K562 (cell line): ENCODE results near the gene ZNF597. TPM values are rescaled to one million over a fixed set of nuclear protein-coding genes. Genes with fewer than 3 reads are reported as not detected.

ENCODE experiments used
- BRD9 ChIP-seq: fragments of 450-650 bp; IDR thresholded peaks from 2 replicates; pipeline ENCODE4 v1.6.1; 2018; ENCODE audit warnings: low read depth; ENCODE audit not compliant: partially characterized antibody
- ESRRA ChIP-seq: fragments of 450-650 bp; IDR thresholded peaks from 2 replicates; pipeline ENCODE4 v1.6.1; 2014; ENCODE audit warnings: low read depth, mild to moderate bottlenecking, moderate library complexity, borderline replicate concordance
- FOXJ2 ChIP-seq: fragments of 200-800 bp; sonication (Bioruptor generic); IDR thresholded peaks from 2 replicates; pipeline ENCODE4 v1.6.1; 2016; ENCODE audit warnings: missing genetic modification characterization, missing compliant biosample characterization
- HNRNPUL1 ChIP-seq: fragments of 200-400 bp; formaldehyde crosslinking; IDR thresholded peaks from 2 replicates; pipeline ENCODE4 v1.6.1; 2017; ENCODE audit warnings: low read length
- NR1H2 ChIP-seq: sonication (generic); formaldehyde crosslinking; IDR thresholded peaks from 2 replicates; pipeline ENCODE4 v1.4.0; 2020; ENCODE audit warnings: mild to moderate bottlenecking, missing genetic modification reagents
- SREBF2 ChIP-seq: sonication (generic); formaldehyde crosslinking; IDR thresholded peaks from 2 replicates; pipeline ENCODE4 v1.4.0; 2020; ENCODE audit warnings: mild to moderate bottlenecking, missing genetic modification reagents
- ZNF134 ChIP-seq: fragments of 250-450 bp; sonication (Bioruptor Pico); conservative IDR thresholded peaks from 2 replicates; pipeline ENCODE4 v1.4.0; 2020
- ZNF79 ChIP-seq: fragments of 250-450 bp; sonication (Bioruptor Pico); IDR thresholded peaks from 2 replicates; pipeline ENCODE4 v1.4.0; 2020; ENCODE audit warnings: low read depth, mild to moderate bottlenecking, moderate library complexity
- polyA plus RNA-seq, 8 experiments: library from polyadenylated mRNA; depleted of rRNA in 4 of 8; stranded (reverse) in 5 of 8; unstranded in 3 of 8; fragments of >200 nt; fragmentation: Nextera tagmentation in 2 of 8; fragmentation: Illumina TruSeq in 1 of 8; extraction: Ambion mirVana in 2 of 8; extraction: Trizol in 1 of 8; gene quantifications; 2 replicates each; pipeline versions ENCODE4 v1.2.1 to v1.2.3, GENCODE V29; 2011 to 2014; ENCODE audit warnings: inconsistent platforms in 1 of 8, missing spikeins in 1 of 8
- total RNA-seq, 7 experiments: library from RNA; depleted of rRNA in 6 of 7; stranded (reverse); fragments of >200 nt in 6 of 7; fragmentation: Illumina TruSeq in 2 of 7; extraction: Trizol in 2 of 7; gene quantifications; 2 replicates each; pipeline versions ENCODE4 v1.2.1 to v1.2.3, GENCODE V29; 2011 to 2021; ENCODE audit warnings: low replicate concordance in 1 of 7
- TF ChIP-seq, protein P1 (sequence below): IDR thresholded peaks from 2 replicates; pipeline ENCODE4 v1.6.1; 2014; ENCODE audit warnings: antibody characterized with exemption
- TF ChIP-seq, protein P2 (sequence below): fragments of 250-450 bp; sonication (Bioruptor Pico); IDR thresholded peaks from 2 replicates; pipeline ENCODE4 v1.8.0; 2022; ENCODE audit warnings: inconsistent platforms, mild to moderate bottlenecking, moderate library complexity, borderline replicate concordance
- TF ChIP-seq, protein P3 (sequence below): fragments of 250-450 bp; sonication (Bioruptor Pico); IDR thresholded peaks from 2 replicates; pipeline ENCODE4 v1.5.0; 2021; ENCODE audit warnings: mild to moderate bottlenecking, moderate library complexity
- TF ChIP-seq, protein P4 (sequence below): sonication (generic); formaldehyde crosslinking; IDR thresholded peaks from 2 replicates; pipeline ENCODE4 v1.8.1; 2023; ENCODE audit warnings: mild to moderate bottlenecking, missing genetic modification reagents
- TF ChIP-seq, protein P5 (sequence below): sonication (generic); formaldehyde crosslinking; IDR thresholded peaks from 2 replicates; pipeline ENCODE4 v1.9.0; 2022; ENCODE audit warnings: mild to moderate bottlenecking, missing genetic modification reagents
- TF ChIP-seq, protein P6 (sequence below): fragments of 450-650 bp; formaldehyde crosslinking; IDR thresholded peaks from 2 replicates; pipeline ENCODE4 v1.4.0; 2022; ENCODE audit warnings: mild to moderate bottlenecking, moderate library complexity
- TF ChIP-seq, protein P7 (sequence below): sonication (generic); formaldehyde crosslinking; IDR thresholded peaks from 2 replicates; pipeline ENCODE4 v1.8.1; 2023; ENCODE audit warnings: mild to moderate bottlenecking, missing genetic modification reagents, moderate library complexity

Gene ZNF597
- total and polyA plus RNA-seq, 9 of the 15 experiments (the other 6 are each of a cell fraction or from before 2014, with no cell fraction given) = 0.14 to 0.68 (median 0.42) TPM

DNA sequence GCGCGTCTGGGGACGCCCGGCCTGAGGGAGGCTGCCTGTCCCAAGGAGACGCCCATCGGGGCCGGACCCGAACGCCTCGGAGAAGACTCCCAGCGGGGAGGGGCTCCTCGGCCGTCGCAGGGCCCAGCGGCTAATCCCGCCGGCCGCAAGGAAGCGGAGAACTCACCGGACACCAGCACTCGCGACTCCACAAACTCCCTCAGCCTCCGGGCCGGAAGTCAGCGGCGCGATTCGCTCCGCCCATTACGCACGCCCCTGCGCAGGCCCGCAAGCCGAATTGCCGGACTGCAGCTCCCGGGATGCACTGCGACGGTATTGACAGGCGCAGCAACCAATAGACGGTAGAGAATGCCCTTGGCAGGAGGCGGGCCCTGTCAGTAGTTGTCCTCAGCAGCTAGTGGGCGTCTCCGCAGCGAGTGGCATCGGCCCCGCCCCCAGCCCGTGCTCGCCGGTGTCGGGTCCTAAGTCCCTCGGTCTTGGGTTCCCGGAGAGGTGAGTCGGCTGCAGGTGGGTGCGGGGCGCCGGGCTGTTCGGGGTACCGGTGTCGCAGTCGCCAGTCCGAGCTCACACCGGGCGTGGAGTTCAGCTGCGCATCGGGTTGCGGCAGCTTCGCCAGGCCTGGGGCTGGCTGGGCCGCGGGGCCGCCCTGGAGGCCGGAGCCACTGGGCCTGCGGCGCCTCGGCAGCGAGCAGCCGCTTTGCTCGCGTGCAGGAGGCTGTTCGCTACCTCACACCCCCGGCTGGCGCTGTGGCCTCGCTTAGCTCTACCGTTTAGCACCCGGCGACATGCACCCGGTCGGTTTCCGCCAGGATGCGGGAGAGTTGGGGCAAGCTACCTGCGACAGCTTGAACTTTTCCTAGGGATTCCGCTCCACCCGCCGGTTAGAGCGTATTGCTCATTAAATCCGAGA, 42.3 kb downstream of the ZNF597 start, which contains the start of the genes ZNF174 and ZSCAN32 (continued):
- TF ChIP-seq, protein P1, sequence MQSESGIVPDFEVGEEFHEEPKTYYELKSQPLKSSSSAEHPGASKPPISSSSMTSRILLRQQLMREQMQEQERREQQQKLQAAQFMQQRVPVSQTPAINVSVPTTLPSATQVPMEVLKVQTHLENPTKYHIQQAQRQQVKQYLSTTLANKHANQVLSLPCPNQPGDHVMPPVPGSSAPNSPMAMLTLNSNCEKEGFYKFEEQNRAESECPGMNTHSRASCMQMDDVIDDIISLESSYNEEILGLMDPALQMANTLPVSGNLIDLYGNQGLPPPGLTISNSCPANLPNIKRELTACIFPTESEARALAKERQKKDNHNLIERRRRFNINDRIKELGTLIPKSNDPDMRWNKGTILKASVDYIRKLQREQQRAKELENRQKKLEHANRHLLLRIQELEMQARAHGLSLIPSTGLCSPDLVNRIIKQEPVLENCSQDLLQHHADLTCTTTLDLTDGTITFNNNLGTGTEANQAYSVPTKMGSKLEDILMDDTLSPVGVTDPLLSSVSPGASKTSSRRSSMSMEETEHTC = no peak
- TF ChIP-seq BRD9 = no peak
- TF ChIP-seq HNRNPUL1 = no peak
- no peak for TF ChIP-seq SREBF2 (CRISPR knock-in tag)
- TF ChIP-seq, protein P2, sequence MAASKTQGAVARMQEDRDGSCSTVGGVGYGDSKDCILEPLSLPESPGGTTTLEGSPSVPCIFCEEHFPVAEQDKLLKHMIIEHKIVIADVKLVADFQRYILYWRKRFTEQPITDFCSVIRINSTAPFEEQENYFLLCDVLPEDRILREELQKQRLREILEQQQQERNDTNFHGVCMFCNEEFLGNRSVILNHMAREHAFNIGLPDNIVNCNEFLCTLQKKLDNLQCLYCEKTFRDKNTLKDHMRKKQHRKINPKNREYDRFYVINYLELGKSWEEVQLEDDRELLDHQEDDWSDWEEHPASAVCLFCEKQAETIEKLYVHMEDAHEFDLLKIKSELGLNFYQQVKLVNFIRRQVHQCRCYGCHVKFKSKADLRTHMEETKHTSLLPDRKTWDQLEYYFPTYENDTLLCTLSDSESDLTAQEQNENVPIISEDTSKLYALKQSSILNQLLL = no peak
- no peak for TF ChIP-seq ZNF134 (CRISPR knock-in tag)
- TF ChIP-seq, protein P3, sequence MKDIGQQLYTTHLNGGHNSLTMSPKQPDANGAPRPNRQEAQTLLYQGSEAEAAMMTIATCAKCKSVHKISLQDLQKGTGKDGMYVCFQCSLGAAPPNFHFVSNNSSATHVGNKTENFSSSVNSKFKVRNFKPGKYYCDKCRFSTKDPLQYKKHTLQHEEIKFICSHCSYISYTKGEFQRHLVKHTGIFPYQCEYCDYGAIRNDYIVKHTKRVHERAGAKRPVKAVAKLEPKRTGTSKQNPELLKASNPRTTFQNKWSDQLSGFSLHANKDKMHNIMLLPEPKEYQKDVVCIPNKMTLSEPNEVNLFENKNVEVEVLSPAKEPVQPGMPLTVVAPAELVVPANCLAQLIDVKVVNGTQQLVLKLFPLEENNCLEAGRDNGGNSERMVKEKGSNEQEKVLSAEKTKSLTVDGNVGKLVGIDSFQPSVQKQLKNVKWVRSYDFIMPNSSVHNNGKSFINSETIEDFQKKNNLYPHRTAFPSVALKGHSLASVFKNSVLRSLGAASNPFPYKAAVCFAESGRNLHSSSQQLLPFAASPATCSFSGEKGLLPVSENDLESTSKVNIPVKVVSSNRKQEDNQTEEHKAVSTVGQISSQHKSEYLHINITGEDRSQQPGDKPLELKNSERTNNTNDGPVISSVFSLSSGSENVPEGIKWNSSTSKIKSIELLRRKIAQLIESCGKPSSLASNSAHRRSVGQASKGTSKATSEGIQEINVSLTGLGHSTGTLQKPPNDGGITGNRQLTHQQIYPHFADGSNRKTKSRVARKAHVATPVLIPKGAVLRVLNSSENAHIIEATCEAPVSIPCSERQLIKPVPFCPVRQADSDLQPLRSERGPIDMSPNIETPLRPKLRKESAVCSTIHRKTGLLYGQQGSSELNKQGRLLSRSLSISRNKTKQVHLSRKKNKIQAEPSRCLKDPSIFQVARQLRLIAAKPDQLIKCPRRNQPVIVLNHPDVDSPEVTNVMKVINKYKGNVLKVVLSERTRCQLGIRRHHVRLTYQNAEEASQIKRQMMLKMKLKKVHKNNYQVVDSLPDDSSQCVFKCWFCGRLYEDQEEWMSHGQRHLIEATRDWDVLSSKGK = no peak
- TF ChIP-seq, protein P4, sequence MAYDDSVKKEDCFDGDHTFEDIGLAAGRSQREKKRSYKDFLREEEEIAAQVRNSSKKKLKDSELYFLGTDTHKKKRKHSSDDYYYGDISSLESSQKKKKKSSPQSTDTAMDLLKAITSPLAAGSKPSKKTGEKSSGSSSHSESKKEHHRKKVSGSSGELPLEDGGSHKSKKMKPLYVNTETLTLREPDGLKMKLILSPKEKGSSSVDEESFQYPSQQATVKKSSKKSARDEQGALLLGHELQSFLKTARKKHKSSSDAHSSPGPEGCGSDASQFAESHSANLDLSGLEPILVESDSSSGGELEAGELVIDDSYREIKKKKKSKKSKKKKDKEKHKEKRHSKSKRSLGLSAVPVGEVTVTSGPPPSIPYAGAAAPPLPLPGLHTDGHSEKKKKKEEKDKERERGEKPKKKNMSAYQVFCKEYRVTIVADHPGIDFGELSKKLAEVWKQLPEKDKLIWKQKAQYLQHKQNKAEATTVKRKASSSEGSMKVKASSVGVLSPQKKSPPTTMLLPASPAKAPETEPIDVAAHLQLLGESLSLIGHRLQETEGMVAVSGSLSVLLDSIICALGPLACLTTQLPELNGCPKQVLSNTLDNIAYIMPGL (CRISPR knock-in tag) = no peak
- TF ChIP-seq, protein P5, sequence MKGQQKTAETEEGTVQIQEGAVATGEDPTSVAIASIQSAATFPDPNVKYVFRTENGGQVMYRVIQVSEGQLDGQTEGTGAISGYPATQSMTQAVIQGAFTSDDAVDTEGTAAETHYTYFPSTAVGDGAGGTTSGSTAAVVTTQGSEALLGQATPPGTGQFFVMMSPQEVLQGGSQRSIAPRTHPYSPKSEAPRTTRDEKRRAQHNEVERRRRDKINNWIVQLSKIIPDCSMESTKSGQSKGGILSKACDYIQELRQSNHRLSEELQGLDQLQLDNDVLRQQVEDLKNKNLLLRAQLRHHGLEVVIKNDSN (CRISPR knock-in tag) = no peak; the same call in 1 of the 2 replicates
- no peak for TF ChIP-seq NR1H2 (CRISPR knock-in tag)
- TF ChIP-seq, protein P6, sequence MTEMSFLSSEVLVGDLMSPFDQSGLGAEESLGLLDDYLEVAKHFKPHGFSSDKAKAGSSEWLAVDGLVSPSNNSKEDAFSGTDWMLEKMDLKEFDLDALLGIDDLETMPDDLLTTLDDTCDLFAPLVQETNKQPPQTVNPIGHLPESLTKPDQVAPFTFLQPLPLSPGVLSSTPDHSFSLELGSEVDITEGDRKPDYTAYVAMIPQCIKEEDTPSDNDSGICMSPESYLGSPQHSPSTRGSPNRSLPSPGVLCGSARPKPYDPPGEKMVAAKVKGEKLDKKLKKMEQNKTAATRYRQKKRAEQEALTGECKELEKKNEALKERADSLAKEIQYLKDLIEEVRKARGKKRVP (CRISPR knock-in tag) = no peak
- TF ChIP-seq ESRRA = 0 out of 2 replicates have a peak, but pooled peaks have one; percentile 28
- TF ChIP-seq, protein P7, sequence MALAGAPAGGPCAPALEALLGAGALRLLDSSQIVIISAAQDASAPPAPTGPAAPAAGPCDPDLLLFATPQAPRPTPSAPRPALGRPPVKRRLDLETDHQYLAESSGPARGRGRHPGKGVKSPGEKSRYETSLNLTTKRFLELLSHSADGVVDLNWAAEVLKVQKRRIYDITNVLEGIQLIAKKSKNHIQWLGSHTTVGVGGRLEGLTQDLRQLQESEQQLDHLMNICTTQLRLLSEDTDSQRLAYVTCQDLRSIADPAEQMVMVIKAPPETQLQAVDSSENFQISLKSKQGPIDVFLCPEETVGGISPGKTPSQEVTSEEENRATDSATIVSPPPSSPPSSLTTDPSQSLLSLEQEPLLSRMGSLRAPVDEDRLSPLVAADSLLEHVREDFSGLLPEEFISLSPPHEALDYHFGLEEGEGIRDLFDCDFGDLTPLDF (CRISPR knock-in tag) = peak; percentile 52
- TF ChIP-seq FOXJ2 (tag) = no peak
- TF ChIP-seq ZNF79 (CRISPR knock-in tag) = no peak
